ENCODE measurements around the gene PNO1. TPM values are rescaled to one million over a fixed set of nuclear protein-coding genes. Genes with fewer than 3 reads are reported as not detected.

Gene PNO1
- total and polyA plus RNA-seq, 4 donors, result 12.5 to 14.9 (median 13.9) TPM

DNA sequence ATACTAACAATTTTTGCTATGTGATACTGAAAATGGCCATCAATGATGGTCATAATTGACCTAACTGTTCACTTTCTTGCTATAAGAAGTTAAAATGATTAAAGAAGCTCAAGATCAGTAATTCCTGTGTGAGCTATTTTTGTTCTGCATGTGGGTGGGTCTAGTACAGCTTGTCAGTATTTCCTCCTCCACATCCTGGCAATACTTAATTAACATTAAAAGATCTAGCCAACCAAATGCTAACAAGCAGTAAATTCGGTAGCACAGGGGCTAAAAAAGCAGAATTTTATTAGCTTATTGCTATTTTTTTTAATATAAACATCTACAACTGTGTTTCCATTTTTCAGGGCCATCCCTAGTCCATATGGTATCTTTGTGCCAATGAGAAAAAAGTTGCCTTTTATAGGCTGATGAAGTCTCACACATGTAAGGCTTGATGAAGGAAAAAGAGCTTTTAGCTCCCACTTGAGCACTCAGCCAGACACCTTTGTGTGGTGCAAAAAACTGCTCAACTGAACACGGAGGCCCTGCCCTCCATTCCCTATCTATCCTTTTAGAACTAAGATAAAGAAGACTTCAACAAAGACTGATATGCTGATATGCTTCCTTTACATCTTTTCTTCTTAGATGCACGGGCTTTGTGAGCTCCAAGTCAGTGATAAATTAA lies 4.9 kb upstream of the PNO1 start:
- H3K27me3 ChIP-seq (ENCODE audit: control insufficient read depth, insufficient read depth, low read length), result no peaks in the 10 kb centered on the region
- no CpG with 5 or more reads among the region's 3 CpGs for WGBS (ENCODE audit: insufficient coverage)
- H3K36me3 ChIP-seq (ENCODE audit: control insufficient read depth, insufficient read depth, low read length), result no peaks in the 10 kb centered on the region
- DNase-seq (ENCODE audit: low read depth in 4 of 6, low spot score in 6 of 6), result no peak
- H3K27ac ChIP-seq (ENCODE audit: low read depth, low read length), result no peak overlapping the region
- no peak overlapping the region for H3K4me3 ChIP-seq (ENCODE audit: low read depth, low read length)
- no peaks in the 10 kb centered on the region for H3K9me3 ChIP-seq (ENCODE audit: control insufficient read depth, insufficient read depth, low read length)
- H3K4me1 ChIP-seq (ENCODE audit: control insufficient read depth, insufficient read depth, low read length), result no peaks in the 10 kb centered on the region

DNA sequence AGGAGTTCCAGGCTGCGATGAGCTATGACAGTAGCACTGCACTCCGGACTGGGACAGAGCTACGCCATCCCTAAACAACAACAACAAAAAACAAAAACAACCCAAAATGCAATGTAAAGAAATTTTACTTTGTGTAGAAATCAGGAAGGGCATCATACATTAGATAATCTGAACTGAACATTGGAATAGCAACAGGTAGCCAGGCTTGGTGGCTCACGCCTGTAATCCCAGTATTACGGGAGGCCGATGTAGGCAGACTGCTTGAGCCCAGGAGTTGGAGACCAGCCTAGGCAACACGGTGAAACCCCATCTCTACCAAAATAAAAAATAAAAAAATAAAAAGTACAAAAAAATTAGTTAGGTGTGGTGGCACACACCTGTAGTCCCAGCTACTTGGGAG lies 2.1 kb upstream of the PNO1 start:
- no peaks in the 10 kb centered on the region for H3K27me3 ChIP-seq (ENCODE audit: control insufficient read depth, insufficient read depth, low read length)
- 90% methylated on average over 2 of the region's 7 CpGs for WGBS (ENCODE audit: insufficient coverage)
- no peak overlapping the region for H3K27ac ChIP-seq (ENCODE audit: low read depth, low read length)
- H3K4me1 ChIP-seq (ENCODE audit: control insufficient read depth, insufficient read depth, low read length), result no peaks in the 10 kb centered on the region
- H3K4me3 ChIP-seq (ENCODE audit: low read depth, low read length), result no peak overlapping the region
- H3K9me3 ChIP-seq (ENCODE audit: control insufficient read depth, insufficient read depth, low read length), result no peaks in the 10 kb centered on the region
- H3K36me3 ChIP-seq (ENCODE audit: control insufficient read depth, insufficient read depth, low read length), result peaks cover 2% of the 10 kb centered on the region
- no peak for DNase-seq (ENCODE audit: low read depth in 4 of 6, low spot score in 6 of 6)

DNA sequence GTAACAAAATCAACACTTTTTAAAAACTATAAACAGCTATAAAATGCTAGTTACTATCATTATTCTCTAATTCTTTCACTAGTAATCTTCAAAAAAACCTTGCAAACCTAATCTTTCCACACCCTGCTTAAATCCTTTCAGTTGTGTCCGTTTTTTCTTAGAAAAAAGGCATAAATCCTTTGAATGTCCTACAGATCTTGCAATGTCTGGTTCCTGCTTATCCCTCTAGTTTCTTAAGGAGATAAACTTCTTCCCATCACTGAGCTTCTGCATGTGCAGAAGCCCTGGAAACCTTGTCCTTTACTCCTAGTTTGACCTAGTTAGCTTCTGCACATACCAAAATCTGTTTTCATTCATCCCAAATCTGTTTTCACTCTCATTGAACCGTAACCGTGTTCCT lies 1.3 kb upstream of the PNO1 start:
- 70% methylated on average over 1 of the region's 3 CpGs for WGBS (ENCODE audit: insufficient coverage)
- H3K27ac ChIP-seq (ENCODE audit: low read depth, low read length), result peak overlapping the region; percentile 97

DNA sequence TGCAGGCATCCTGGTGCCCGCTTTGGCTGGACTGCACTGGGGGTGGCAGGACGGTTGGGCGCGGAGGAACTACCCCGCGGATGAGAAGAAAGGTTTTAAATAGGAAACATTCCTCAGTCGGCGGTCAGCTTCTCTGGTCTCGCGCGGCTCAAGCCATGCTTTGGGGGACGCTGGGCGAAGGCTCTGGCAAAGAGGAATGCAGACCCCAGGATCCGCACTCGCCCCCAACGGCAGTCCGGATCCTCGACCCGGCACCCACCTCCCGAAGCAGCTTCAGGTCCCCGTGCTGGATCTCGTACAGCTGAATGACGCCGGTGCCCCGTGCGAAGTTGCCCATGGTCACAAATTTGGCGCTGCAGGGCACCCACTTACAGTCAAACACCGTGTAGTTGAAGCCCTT lies 686 bp upstream of the PNO1 start:
- no peaks in the 10 kb centered on the region for H3K9me3 ChIP-seq (ENCODE audit: control insufficient read depth, insufficient read depth, low read length)
- peak overlapping the region; percentile 96 for H3K4me3 ChIP-seq (ENCODE audit: low read depth, low read length)
- DNase-seq (ENCODE audit: low read depth in 4 of 6, low spot score in 6 of 6), result no peak
- peak overlapping the region; percentile 97 for H3K27ac ChIP-seq (ENCODE audit: low read depth, low read length)
- no peaks in the 10 kb centered on the region for H3K27me3 ChIP-seq (ENCODE audit: control insufficient read depth, insufficient read depth, low read length)
- peaks cover 7% of the 10 kb centered on the region for H3K36me3 ChIP-seq (ENCODE audit: control insufficient read depth, insufficient read depth, low read length)
- WGBS (ENCODE audit: insufficient coverage), result 2% methylated on average over 28 of the region's 28 CpGs
- H3K4me1 ChIP-seq (ENCODE audit: control insufficient read depth, insufficient read depth, low read length), result no peaks in the 10 kb centered on the region

More for the DNA sequence above, 1.3 kb upstream of the PNO1 start:
- Histone ChIP-seq H3K27me3 (ENCODE audit: control insufficient read depth, insufficient read depth, low read length) (no peaks in the 10 kb centered on the region), H3K4me3 (ENCODE audit: low read depth, low read length) (peak overlapping the region; percentile 96), H3K36me3 (ENCODE audit: control insufficient read depth, insufficient read depth, low read length) (peaks cover 2% of the 10 kb centered on the region), H3K4me1 (ENCODE audit: control insufficient read depth, insufficient read depth, low read length) (no peaks in the 10 kb centered on the region), H3K9me3 (ENCODE audit: control insufficient read depth, insufficient read depth, low read length) (no peaks in the 10 kb centered on the region)
- no peak for DNase-seq (ENCODE audit: low read depth in 4 of 6, low spot score in 6 of 6)

DNA sequence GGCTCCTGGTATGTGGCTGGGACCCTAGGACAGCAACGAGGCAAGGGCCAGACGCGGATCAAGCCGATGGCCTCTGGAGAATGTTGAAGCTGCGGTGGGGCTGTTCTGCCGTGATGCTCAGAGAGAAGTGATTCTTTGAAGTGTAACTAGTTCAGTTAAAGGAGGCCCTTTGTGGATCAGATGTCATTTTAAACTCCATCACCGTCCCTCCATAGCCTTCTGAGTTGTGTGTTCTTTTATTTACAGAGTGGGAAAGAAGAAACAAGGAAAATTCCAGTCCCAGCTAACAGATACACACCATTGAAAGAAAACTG lies 403 bp downstream of the PNO1 start:
- H3K4me3 ChIP-seq (ENCODE audit: low read depth, low read length), result peak overlapping the region; percentile 96
- H3K27me3 ChIP-seq (ENCODE audit: control insufficient read depth, insufficient read depth, low read length), result no peaks in the 10 kb centered on the region
- H3K9me3 ChIP-seq (ENCODE audit: control insufficient read depth, insufficient read depth, low read length), result no peaks in the 10 kb centered on the region
- H3K4me1 ChIP-seq (ENCODE audit: control insufficient read depth, insufficient read depth, low read length), result no peaks in the 10 kb centered on the region
- H3K27ac ChIP-seq (ENCODE audit: low read depth, low read length), result peak overlapping the region; percentile 97
- no peak for DNase-seq (ENCODE audit: low read depth in 4 of 6, low spot score in 6 of 6)
- WGBS (ENCODE audit: insufficient coverage), result 0% methylated on average over 4 of the region's 7 CpGs
- H3K36me3 ChIP-seq (ENCODE audit: control insufficient read depth, insufficient read depth, low read length), result peaks cover 9% of the 10 kb centered on the region

DNA sequence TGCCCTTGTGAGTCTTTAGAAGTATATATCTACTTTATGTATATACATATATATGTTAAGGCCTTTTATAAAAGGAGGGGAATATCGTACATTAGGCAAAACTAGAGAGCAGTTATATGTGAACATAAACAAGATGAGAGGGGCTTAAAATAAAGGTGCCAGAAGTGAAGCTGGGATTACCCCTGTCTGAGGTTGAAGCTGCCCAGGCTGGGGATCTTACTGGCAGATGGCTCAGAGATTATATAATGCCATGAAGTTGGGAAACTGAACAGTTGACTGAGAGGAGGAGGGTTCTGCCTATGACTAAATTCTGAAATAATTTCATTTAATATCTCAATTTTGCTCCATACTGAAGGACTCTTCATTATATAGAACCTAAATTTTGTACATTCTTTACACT lies 6.0 kb downstream of the PNO1 start:
- H3K9me3 ChIP-seq (ENCODE audit: control insufficient read depth, insufficient read depth, low read length), result no peaks in the 10 kb centered on the region
- H3K4me1 ChIP-seq (ENCODE audit: control insufficient read depth, insufficient read depth, low read length), result no peaks in the 10 kb centered on the region
- no CpG with 5 or more reads among the region's 1 CpG for WGBS (ENCODE audit: insufficient coverage)
- H3K27me3 ChIP-seq (ENCODE audit: control insufficient read depth, insufficient read depth, low read length), result no peaks in the 10 kb centered on the region
- H3K27ac ChIP-seq (ENCODE audit: low read depth, low read length), result no peak overlapping the region
- DNase-seq (ENCODE audit: low read depth in 4 of 6, low spot score in 6 of 6), result no peak
- H3K4me3 ChIP-seq (ENCODE audit: low read depth, low read length), result no peak overlapping the region
- peaks cover 16% of the 10 kb centered on the region for H3K36me3 ChIP-seq (ENCODE audit: control insufficient read depth, insufficient read depth, low read length)

DNA sequence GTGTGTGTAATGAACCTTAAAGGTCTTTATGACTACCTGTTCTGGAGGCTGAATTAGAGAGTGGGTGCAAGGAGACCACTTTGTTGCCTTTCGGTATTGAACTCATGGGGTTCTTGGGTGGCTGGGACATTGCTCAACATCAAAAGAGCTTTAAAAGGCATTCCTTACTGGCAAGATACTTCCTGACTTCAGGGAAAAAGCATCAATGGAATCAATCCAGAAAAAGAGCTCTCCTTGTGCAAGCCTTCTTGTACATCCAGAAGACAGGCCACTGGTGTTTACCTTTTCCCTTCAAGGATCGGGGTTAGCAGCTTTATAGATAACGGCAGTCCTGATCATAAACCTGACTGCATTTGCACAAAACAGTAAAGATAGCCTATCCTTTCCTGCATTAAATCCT lies 9.5 kb downstream of the PNO1 start:
- no peaks in the 10 kb centered on the region for H3K9me3 ChIP-seq (ENCODE audit: control insufficient read depth, insufficient read depth, low read length)
- no peak overlapping the region for H3K4me3 ChIP-seq (ENCODE audit: low read depth, low read length)
- WGBS (ENCODE audit: insufficient coverage), result 83% methylated on average over 2 of the region's 3 CpGs
- no peaks in the 10 kb centered on the region for H3K4me1 ChIP-seq (ENCODE audit: control insufficient read depth, insufficient read depth, low read length)
- DNase-seq (ENCODE audit: low read depth in 4 of 6, low spot score in 6 of 6), result no peak
- H3K27ac ChIP-seq (ENCODE audit: low read depth, low read length), result no peak overlapping the region
- peaks cover 20% of the 10 kb centered on the region for H3K36me3 ChIP-seq (ENCODE audit: control insufficient read depth, insufficient read depth, low read length)
- H3K27me3 ChIP-seq (ENCODE audit: control insufficient read depth, insufficient read depth, low read length), result no peaks in the 10 kb centered on the region

DNA sequence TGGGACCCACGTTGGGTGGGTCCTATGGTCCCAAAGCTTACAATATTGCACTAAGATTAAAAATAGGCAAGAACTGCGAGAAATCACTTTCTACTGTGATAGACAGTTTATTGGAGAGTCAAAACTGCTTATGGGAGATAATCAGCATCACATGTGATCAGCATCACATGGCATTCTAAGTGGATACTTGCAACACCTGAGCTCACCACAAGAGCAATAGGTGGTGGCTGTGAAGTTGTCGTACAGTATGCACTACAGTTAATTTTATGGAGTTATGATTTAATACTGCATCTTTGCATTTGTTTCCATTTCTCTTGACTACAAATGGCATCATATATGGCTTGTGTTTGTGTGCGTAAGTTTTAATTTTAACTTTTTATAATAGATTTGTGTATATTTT lies 11.6 kb downstream of the PNO1 start:
- Histone ChIP-seq H3K9me3 (ENCODE audit: control insufficient read depth, insufficient read depth, low read length) (no peaks in the 10 kb centered on the region), H3K4me3 (ENCODE audit: low read depth, low read length) (no peak overlapping the region), H3K4me1 (ENCODE audit: control insufficient read depth, insufficient read depth, low read length) (no peaks in the 10 kb centered on the region), H3K36me3 (ENCODE audit: control insufficient read depth, insufficient read depth, low read length) (peaks cover 22% of the 10 kb centered on the region), H3K27me3 (ENCODE audit: control insufficient read depth, insufficient read depth, low read length) (no peaks in the 10 kb centered on the region), H3K27ac (ENCODE audit: low read depth, low read length) (no peak overlapping the region)
- DNase-seq (ENCODE audit: low read depth in 4 of 6, low spot score in 6 of 6), result no peak
- 100% methylated on average over 1 of the region's 4 CpGs for WGBS (ENCODE audit: insufficient coverage)

DNA sequence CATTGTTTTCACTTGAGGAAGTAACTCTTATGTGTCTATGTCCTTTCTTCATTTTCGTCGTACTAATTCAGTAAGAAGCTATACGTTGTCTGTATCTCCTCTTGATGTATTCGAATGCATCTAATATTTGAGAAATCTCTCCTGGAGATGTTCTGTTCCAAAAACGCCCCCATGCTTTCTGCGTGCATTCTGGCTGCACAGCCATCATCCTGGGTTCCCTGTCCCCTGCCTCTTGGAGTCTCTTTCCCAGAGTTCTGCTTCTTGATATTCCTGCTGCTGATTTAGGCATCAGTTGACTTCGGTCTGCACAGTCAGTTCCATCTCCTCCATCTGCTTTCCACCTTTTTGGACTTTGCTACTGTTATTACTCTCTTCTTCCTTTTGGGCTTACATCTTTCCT lies 13.5 kb downstream of the PNO1 start:
- no peak overlapping the region for H3K27ac ChIP-seq (ENCODE audit: low read depth, low read length)
- DNase-seq (ENCODE audit: low read depth in 4 of 6, low spot score in 6 of 6), result no peak
- H3K9me3 ChIP-seq (ENCODE audit: control insufficient read depth, insufficient read depth, low read length), result no peaks in the 10 kb centered on the region
- no peak overlapping the region for H3K4me3 ChIP-seq (ENCODE audit: low read depth, low read length)
- peaks cover 22% of the 10 kb centered on the region for H3K36me3 ChIP-seq (ENCODE audit: control insufficient read depth, insufficient read depth, low read length)
- H3K27me3 ChIP-seq (ENCODE audit: control insufficient read depth, insufficient read depth, low read length), result no peaks in the 10 kb centered on the region
- no peaks in the 10 kb centered on the region for H3K4me1 ChIP-seq (ENCODE audit: control insufficient read depth, insufficient read depth, low read length)
- 98% methylated on average over 6 of the region's 7 CpGs for WGBS (ENCODE audit: insufficient coverage)

DNA sequence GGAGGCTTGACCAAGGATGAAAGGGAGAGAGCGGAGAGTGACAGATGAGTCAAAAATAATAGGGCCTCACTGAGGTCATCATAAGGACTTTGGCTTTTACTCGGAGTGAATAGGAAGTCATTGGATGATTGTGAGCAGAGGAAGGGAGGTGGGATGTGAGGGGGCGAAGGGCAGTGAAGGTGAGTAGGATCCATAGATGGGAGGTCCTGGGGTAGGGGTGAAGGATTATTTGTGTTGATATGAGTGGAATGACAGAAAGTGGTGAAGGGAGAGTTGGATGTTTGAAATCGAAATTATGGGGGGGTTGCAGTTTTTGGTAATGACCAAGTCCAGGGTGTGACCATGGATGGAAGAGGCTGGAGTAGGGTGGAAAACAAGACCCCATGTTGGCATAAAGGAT lies 14.0 kb downstream of the PNO1 start:
- Histone ChIP-seq H3K36me3 (ENCODE audit: control insufficient read depth, insufficient read depth, low read length) (peaks cover 22% of the 10 kb centered on the region), H3K9me3 (ENCODE audit: control insufficient read depth, insufficient read depth, low read length) (no peaks in the 10 kb centered on the region), H3K4me3 (ENCODE audit: low read depth, low read length) (no peak overlapping the region), H3K4me1 (ENCODE audit: control insufficient read depth, insufficient read depth, low read length) (no peaks in the 10 kb centered on the region), H3K27me3 (ENCODE audit: control insufficient read depth, insufficient read depth, low read length) (no peaks in the 10 kb centered on the region), H3K27ac (ENCODE audit: low read depth, low read length) (no peak overlapping the region)
- 99% methylated on average over 4 of the region's 4 CpGs for WGBS (ENCODE audit: insufficient coverage)
- no peak for DNase-seq (ENCODE audit: low read depth in 4 of 6, low spot score in 6 of 6)

Data from spinal cord (tissue), 10 donors.